ENCODE data around the gene DEUP1. TPM values are rescaled to one million over a fixed set of nuclear protein-coding genes. Genes with fewer than 3 reads are reported as not detected.

DEUP1 gene
- total RNA-seq, 1 donor: not detected

GRCh38 chr11:93392867-93393266 is 62.3 kb downstream of the DEUP1 start:
- no peak overlapping the region for H3K4me3 ChIP-seq (ENCODE audit: low read depth, low read length)
- no peak for DNase-seq (ENCODE audit: low read depth)
- TF ChIP-seq CTCF (IDR thresholded peaks at IDR 0.05; ENCODE audit: insufficient read depth, low read length): no peak

GRCh38 chr11:93393386-93393785 is 62.8 kb downstream of the DEUP1 start:
- DNase-seq (ENCODE audit: low read depth): no peak
- TF ChIP-seq CTCF (IDR thresholded peaks at IDR 0.05; ENCODE audit: insufficient read depth, low read length): no peak
- no peak overlapping the region for H3K4me3 ChIP-seq (ENCODE audit: low read depth, low read length)

GRCh38 chr11:93394488-93394887 is 63.9 kb downstream of the DEUP1 start:
- H3K4me3 ChIP-seq (ENCODE audit: low read depth, low read length): no peak overlapping the region
- no peak for DNase-seq (ENCODE audit: low read depth)
- no peak for TF ChIP-seq CTCF (IDR thresholded peaks at IDR 0.05; ENCODE audit: insufficient read depth, low read length)

DNA sequence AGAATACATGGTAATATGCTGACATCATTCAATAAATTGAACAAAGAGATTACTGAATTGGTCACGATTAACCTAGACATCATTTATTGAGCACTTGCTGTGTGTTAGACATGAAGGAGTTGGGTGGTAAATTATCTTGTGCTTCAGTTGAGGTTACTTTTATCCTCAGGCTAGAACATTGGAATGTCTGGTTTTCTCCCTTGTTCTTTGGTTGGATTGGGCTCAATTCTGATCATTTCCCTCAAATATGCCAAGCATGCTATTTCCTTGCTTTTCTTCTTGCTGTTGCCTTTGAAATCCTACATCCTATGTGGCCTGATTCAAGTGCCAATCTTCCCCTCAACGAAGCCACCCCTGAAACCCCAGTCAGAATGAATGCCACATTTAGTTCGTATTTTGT is 65.8 kb downstream of the DEUP1 start:
- TF ChIP-seq CTCF (IDR thresholded peaks at IDR 0.05; ENCODE audit: insufficient read depth, low read length): no peak
- no peak overlapping the region for H3K4me3 ChIP-seq (ENCODE audit: low read depth, low read length)
- no peak for DNase-seq (ENCODE audit: low read depth)

GRCh38 chr11:93403930-93404329 is 73.4 kb downstream of the DEUP1 start:
- no peak for TF ChIP-seq CTCF (IDR thresholded peaks at IDR 0.05; ENCODE audit: insufficient read depth, low read length)

GRCh38 chr11:93407777-93408401 is 77.3 kb downstream of the DEUP1 start:
- TF ChIP-seq CTCF (IDR thresholded peaks at IDR 0.05; ENCODE audit: insufficient read depth, low read length): no peak
- DNase-seq (ENCODE audit: low read depth): peak; percentile 1
- H3K4me3 ChIP-seq (ENCODE audit: low read depth, low read length): no peak overlapping the region

More at GRCh38 chr11:93403930-93404329, 73.4 kb downstream of the DEUP1 start:
- no peak for DNase-seq (ENCODE audit: low read depth)
- no peak overlapping the region for H3K4me3 ChIP-seq (ENCODE audit: low read depth, low read length)

- TF ChIP-seq CTCF (IDR thresholded peaks at IDR 0.05; ENCODE audit: insufficient read depth, low read length): no peak
- no peak for DNase-seq (ENCODE audit: low read depth)
These were observed 79.9 kb downstream of the DEUP1 start for GRCh38 chr11:93410441-93410840.

More at GRCh38 chr11:93410441-93410840, 79.9 kb downstream of the DEUP1 start:
- no peak overlapping the region for H3K4me3 ChIP-seq (ENCODE audit: low read depth, low read length)

All from fibroblast of the aortic adventitia (primary cell).